ENCODE results near the gene MAP3K2.

DNA sequence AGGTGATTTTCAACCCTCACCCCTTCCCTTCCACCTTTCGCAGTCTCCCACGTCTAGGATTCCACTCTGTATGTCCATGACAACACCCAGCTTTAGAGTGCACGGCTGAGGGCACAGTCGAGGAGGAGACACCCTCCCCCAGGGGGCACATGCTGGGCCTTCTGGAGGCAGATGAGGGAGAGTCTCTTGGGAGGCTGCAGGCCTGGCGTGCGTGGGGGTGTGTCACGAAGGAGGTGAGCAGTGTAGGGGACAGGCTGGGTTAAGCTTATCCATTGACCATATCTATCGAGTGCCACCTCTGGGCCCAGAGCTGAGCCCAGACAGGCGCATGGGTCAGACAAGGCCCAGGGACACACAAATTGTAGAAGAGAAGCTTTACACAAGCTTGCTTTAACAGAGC lies 49.3 kb upstream of the MAP3K2 start:
- TF ChIP-seq CTCF (IDR thresholded peaks at IDR 0.05) (no peak), ZFX (IDR thresholded peaks at IDR 0.05; ENCODE audit: borderline replicate concordance) (no peak)

All from 22Rv1 (cell line).